Stimulated activated CD4-positive, alpha-beta T cell treated with anti-CD3 and anti-CD28 coated beads, TNF-alpha, amount 100 ng/mL, for 1 hour (primary cell): ENCODE results near the gene PPP1R1A.

ENCODE experiments used
- DNase-seq, 3 donors: peaks; one replicate each; pipeline ENCODE4 v3.0.0-alpha.2; 2020; ENCODE audit warnings: low read depth in 3 of 3, low spot score in 1 of 3

Gene PPP1R1A

DNA sequence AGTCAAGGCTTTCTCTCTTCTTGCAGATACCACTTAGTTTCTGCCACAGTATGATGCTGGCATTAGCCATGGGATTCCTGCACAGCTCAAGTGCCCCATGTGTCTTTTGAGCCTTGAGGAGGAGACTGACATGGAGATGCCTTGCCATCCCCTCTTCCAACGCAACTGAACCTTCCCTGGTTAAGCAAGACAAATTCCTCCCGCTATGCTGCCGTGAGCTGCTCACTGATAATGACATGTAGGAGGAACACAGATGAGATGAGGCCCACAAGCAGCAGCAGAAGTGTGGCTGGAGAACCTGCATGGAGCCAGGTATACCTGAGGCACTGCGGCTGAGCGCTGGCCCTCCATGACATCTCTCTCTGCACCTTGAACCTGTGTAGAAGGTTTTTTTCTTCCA lies 15.4 kb upstream of the PPP1R1A start:
- no peak for DNase-seq

DNA sequence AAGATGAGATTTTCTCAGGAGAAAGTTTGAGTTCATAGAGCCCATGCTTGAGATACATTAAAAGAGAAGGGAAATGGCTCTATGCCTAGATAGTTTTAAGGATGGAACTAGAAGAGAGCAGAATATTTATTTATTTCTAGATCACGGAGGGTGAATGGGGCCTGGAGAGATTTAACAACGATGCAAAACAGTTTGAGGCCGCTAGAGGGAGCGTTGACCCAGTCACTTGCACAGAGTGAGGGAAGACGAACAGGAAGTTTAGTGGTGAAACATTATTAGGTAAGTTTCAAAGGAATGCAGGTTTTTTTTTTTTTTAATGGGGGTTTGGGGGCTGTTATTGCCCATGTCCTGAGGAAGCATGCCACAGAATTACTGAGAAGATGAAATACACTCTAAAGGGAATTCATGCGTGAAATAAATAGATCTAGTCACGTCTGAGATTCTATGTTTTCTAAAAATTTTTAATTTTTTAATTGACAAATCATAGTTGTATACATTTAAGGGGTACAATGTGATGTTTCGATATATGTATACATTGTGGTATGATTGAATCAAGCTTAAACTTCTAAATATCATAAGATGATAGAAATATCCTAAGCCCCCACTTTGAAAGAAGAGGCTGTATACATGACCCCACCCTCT lies 14.8 kb upstream of the PPP1R1A start:
- DNase-seq = peak; percentile 22 to 43 (median 28)

GRCh38 chr12:54602661-54603060 lies 14.2 kb upstream of the PPP1R1A start:
- no peak for DNase-seq

- no peak for DNase-seq
These were observed 13.4 kb upstream of the PPP1R1A start for GRCh38 chr12:54601841-54602240.

DNA sequence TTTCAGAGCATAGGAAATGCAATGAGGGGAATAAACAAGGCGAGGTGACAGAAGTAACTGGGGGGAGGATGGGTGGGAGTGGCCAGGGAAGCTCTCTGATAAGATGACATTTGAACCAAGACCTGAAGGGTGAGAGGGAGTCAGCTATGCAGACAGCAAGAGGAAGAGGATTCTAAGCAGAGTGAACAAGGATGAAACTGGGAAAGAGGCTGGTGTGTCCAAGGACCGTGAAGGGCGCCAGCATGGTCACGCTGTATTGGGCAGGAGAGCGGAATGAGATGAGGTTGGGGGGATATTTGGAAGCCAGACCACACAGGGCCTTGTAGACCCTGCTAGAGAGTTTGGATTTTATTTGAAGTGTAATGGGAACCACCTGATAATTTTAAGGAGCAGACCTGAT lies 10.5 kb upstream of the PPP1R1A start:
- no peak for DNase-seq

- peak in 1 of 3 donors; percentile 42 for DNase-seq
These were observed 8.1 kb upstream of the PPP1R1A start for GRCh38 chr12:54596526-54596946.

DNA sequence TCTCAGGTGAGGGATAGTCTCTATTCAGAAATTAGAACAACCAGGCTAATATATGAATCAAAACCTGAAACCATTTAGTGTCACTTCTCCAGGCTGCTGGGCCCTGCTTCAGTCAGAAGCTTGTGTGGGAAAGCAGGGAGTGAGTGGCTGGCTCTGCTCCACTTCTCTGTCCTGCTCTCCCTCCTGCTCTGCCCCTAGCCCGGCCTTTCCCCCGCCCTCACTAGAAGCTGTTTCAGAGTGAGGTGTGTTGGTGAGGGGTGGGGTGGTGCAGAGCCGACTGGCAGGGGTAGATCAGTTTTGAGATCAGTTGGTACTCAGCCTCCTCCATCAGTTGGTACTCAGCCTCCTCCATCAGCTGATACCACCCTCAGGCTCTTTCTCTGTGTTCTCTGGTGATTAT lies 7.0 kb upstream of the PPP1R1A start:
- DNase-seq = no peak

DNA sequence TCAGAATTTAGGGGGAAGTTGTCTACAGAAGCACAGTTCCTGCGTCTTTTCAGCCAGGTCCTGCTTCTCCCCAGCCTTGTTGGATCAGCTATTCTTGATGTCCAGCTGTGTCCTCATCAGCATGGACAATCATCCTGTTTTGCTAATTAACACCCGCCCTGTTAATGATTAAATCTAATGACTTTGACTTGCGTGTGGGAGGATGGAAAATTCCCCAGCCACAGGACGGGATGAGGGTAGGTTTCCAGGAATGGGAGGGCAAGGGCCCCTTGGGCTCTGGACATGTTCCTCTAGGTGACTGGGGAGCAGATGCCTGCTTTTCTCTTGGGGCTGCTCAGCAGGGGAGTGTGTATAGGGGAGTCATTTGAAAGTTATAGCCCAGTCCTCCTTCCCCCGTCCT lies 5.3 kb upstream of the PPP1R1A start:
- DNase-seq = no peak

DNA sequence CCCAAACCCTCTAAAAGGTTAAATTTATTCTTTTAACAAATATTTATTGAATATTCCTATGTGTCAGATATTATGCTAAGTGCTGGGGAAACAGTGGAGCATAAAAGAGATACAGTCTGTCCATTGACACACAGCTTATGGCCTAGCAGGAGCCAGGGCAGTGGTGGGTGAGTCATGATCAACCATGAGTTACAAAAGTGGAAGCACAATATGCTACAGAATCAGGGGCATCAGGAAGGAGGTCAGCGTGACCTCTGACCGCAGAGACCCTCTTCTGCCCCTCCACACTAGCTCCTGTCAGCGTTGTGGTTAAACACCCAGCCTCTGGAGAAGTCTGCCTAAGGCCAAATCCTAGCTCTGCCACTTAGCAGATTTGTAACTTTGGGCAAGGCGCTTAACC lies 4.7 kb upstream of the PPP1R1A start:
- DNase-seq = no peak

DNA sequence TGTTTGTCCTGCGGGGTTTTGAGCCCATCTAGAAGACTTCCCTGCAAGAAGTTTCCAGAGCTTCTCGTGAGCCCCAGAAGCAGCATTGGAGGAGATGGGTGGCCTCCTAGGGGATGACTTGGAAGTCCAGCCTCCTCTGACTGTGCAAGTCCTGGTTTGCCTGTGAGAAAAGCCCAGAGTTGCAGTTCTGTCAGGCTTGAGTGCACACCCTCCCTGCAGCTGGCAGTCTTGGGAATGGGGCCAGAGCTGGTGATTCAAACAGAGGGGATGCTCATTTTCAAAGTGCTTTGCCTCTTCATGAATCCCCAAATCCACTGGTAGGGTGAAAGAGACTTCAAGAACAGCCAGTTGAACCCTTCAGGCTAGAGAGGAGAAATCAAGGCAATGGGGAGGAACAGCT lies 3.9 kb upstream of the PPP1R1A start:
- no peak for DNase-seq

- no peak for DNase-seq
These were observed 2.6 kb upstream of the PPP1R1A start for GRCh38 chr12:54590978-54591591.

DNA sequence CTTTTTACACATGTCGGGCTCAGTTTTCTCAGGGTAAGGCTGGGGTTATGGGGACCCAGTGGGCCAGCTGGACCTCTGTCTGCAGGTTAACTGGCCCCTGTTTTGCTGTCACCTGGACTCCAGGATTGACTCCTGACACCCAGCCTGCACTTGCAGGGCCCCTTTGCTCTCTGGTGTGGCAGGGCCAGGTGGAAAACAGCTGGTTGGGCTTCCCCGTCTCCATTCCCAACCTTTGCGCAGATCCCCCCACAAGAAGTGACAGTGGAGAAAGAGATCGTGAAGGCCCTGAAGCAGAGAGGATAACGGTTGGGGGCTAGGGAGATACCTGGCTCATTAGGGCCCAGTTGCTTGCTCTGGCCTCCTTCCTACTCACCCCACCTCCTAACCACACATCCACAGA lies 1.5 kb upstream of the PPP1R1A start:
- DNase-seq = no peak

DNA sequence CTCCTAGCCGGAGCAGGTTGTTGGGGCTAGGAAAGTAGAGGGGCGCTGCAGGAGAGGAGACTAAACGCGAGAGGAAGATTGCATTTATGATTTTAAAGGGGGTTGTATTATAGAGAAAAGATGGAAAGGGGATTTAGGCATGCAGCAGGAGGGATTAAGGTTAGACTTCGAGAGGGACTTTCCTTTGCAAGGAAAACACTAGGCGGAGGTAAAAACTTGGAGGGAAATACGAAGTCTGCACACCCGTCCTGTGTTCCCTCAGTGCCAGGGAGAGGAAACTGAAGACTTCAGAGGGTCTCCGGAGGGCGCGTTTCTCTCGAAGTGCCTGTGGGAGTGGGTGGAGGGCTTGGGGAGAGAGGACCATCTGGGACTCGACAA lies 420 bp upstream of the PPP1R1A start:
- no peak for DNase-seq

DNA sequence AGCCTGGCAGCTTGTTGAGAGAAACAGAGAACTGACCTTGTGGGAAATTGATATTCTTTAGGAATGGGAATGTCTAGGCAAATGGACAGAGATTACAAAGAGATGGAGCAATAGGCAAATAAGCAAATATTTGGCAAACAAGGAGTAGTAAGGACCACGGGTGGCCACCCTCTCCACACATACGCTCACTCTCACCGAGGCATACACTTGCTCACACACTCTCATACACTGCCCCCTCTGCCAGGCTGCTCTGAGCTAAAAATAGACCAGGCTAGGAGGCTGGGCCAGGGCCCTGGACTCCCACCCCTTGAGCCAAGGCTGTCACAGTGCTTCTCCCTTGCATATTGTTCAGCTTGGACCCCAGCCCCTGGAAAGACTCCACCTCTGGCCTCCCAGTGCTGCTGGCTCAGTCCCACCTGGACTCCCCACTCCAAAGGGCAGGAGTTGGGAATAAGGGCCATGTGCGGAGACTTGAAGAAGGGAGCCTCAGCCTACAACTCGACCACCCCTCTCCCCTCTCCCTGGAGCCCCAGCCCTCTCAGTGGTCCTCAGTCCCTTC lies 1.1 kb downstream of the PPP1R1A start:
- no peak for DNase-seq

DNA sequence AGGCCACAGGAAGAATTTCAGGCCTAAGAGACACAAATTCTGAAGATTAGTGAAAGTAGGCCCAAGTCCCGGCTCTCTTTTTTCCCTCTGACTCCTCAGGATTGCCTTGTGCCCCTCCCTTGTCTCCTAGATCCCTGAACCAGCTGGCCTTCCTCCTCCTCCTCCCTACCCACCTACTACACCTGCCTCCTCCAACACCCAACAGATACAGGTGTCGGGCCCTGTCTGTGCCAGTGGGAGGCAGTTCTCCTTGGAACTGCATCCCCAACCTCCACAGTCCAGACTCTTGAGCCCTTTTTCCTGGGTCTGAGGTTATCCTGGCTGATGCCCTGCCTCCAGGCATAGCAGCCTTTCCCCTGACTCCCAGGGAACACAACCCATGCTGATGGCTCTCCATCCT lies 1.8 kb downstream of the PPP1R1A start:
- no peak for DNase-seq

GRCh38 chr12:54585243-54585642 lies 3.2 kb downstream of the PPP1R1A start:
- DNase-seq = no peak

DNA sequence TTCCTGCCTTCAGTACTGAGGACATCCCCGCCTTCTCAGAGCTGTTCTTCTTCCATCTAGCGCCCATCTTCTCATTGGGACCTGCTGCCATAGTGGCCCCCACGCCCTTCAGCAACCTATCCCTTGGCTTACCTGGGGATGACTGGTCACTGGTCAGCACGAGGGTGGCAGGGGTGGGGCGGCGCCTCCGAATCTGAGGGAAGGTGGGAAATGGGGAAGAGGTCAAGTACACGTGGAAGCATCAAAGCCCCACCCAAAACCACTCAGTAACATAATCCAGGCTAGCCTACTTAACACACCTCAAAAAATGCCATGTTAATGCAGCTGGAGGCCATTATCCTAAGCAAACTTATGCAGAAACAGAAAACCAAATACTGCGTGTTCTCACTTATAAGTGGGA lies 4.3 kb downstream of the PPP1R1A start:
- DNase-seq = no peak

GRCh38 chr12:54583726-54584125 lies 4.7 kb downstream of the PPP1R1A start:
- DNase-seq = no peak

DNA sequence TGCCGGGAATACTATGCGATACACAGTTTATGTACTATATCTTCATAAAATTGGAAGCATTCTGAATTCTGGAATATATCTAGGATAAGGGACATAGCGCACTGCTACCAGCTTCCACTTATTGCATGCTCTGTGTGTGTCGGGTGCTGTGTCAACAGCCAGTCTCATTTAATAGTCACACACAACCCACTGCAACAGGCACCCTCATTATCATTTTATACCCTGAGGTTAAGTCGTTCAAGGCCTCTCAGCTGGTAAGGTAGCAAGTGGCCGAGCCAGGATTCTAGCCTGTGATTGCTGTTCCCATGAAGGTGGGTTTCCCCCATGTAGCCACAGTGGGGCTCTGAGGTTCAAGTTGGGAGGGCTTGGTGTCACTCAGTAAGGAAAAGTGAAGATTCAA lies 7.0 kb downstream of the PPP1R1A start:
- DNase-seq = no peak

GRCh38 chr12:54579696-54580333 lies 8.6 kb downstream of the PPP1R1A start:
- peak; percentile 42 to 83 (median 59) for DNase-seq

DNA sequence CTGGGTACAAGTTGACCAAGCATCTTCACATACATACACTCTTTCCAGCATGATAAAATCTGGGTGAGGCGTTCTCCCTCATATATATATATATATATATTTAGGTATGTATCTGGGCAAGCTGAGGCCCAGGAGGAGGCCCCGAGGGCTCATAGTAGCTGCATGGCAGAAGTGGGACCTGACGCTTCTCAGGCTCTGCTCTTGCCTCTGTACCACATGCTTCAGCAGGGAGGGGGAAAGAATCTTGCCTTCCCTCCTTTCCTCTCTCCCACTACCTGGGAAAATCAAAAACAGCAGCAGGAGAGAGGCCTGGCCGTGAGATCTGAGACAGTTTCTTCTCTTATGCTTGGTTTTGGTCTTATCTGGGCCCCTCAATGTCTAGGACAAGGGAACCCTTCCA lies 9.2 kb downstream of the PPP1R1A start:
- DNase-seq = no peak

DNA sequence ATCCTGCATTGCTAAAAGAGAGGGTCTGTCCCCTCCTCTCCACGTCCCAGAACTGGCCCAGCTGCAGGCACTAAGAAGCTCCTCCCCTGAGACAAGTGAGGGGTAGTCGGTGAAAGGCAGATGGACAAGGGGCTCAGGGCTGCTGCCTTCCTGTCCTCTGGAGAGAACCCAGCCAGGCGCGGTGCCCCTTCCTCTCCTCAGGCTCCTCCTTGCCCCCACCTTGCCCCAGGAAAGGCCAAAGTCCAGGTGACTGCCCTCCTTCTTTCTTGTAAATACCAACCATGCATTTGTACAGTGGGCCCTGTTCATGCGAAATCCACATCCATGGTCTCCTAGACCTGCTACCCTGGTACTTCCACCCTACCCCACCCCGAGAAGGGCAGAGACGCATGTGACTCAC lies 9.7 kb downstream of the PPP1R1A start:
- no peak for DNase-seq
